GM21825 (cell line): ENCODE data around the gene CDC42EP1.
"Not testable (repeated sequence)": the region's sequence is repeated elsewhere in the genome, so short reads cannot be mapped to it uniquely, and the experiment has no call there.

Experiments used
- ATAC-seq: cut with Tn5 transposase; IDR thresholded peaks from one replicate; pipeline ENCODE4 v1.9.1; 2021; ENCODE audit warnings: mild to moderate bottlenecking, moderate library complexity; ENCODE audit not compliant: unreplicated experiment

The CDC42EP1 gene

DNA sequence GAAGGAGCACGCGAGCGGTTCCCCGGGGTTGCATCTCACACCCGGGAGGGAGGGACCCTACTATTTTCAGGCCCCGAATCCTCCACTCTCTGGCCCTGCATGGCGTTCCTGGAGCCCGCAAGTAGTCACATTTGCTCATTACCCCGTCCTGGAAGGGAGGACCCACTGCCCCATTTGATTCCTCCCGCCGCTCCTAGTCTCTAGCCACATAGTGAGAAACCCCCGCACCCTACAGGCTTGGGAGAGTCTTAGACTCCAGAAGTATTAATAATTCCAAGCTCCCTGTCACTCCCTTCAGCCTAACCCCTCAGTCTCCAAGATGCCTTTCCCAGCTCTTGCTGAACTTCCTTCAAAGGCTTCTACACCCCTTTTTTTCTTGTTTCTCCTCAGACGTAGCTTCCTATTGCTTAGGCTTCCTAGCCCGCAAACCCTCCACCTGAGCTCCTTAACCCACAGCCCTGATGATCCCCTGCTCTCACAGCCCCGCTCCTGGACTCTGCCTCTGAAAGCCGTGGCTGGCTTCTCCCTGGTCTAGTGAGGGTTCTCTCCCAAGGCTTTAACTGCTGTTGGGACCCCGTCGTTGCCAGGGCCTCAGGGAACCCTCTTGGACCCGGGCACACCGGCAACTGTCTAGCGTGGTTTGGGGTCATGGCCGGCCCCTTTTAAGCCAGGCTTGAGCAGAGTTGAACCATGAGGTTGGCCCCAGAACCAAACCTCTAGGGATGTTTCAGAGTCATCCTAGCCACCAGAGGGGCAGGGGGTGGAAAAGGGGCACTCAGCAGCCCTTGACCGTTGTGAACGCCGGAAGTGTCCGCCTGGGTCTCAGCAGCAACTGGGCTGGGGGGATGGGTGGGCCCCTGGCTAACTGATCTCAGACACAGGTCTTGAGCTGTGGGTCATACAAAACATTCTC lies 49.2 kb downstream of the CDC42EP1 start:
- no peak for ATAC-seq

DNA sequence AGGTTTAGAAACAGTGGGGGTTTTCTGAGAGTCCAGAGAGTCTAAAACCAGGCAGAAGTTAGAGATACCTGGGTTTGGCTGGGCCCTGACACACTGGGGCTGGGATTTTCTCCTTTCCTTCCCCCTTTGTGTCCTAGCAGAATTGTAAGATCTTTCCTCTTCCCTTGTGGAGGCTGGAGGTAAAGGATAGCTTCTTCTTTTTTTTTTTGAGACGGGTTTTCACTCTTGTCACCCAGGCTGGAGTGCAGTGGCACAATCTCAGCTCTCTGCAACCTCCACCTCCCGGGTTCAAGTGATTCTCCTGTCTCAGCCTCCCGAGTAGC lies 49.8 kb downstream of the CDC42EP1 start:
- not testable (repeated sequence) for ATAC-seq

- ATAC-seq: no peak
Observed at GRCh38 chr22:37610480-37611129, 50.3 kb downstream of the CDC42EP1 start.

GRCh38 chr22:37611207-37611606 lies 50.9 kb downstream of the CDC42EP1 start:
- ATAC-seq: no peak

- ATAC-seq: no peak
Observed at GRCh38 chr22:37616201-37617083, 56.2 kb downstream of the CDC42EP1 start.

DNA sequence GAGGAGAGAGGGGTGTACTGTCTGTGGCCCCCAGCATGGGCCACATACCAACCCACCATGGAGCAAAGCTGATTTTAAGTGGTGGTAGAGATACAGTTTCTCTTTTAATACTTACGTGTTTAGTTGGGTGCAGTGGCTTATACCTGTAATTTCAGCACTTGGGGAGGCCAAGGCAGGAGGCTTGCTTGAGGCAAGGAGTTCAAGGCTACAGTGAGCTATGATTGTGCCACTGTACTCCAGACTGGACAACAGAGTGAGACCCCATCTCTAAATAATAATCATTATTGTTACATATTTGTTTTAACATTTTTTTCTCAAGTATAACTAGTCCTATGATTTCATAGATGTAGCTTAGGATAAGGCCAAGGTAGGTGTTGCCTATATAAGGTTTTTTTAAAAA lies 57.2 kb downstream of the CDC42EP1 start:
- ATAC-seq: no peak

- ATAC-seq: no peak
Observed at GRCh38 chr22:37618072-37618656, 57.9 kb downstream of the CDC42EP1 start.

- ATAC-seq: no peak
Observed at GRCh38 chr22:37618674-37619073, 58.4 kb downstream of the CDC42EP1 start.
